ENCODE data around the gene GARS1. TPM values are rescaled to one million over a fixed set of nuclear protein-coding genes. Genes with fewer than 3 reads are reported as not detected.

Gene GARS1
- total RNA-seq, 2 experiments from 2014 or later = 408 to 421 TPM

- ChIA-PET POLR2A (no interaction called here), CTCF (no interaction called here)
These were observed 54.3 kb downstream of the GARS1 start for GRCh38 chr7:30648744-30649540.

DNA sequence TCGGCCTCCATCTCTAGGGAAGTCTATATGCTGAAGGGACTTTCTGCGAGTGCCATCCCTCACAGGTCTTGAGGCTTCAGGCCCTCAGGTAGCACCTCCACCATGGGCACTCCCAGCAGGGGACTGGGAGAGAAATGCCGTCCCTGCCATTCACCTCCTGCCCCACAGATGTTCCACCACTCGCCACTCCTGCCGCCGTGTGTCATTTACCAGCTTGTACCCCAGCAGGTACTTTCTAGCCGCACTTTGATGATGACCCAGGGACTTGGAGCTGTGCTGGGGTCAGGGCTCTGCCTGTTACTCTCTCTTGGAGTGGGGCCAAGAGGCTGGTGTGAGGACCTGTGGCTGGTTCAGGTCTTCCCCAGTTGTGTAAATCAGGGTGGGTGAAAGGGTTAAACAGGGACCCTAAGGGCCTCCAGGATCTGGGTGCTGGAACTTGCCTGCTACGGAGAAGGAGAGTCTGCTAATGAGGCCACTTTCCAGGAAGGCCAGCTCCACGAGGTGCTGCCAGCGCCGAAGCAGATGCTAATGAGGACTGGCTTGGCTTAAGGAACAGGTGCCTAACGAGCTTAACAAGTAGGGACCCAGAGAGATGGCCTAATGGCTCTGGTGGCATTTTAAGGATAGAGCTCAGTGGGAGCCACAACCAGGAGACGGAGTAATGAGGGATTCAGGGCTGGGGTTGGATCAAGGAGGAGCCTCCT lies 55.2 kb downstream of the GARS1 start:
- CTCF ChIA-PET = no interaction called here
- POLR2A ChIA-PET = no interaction called here

- ChIA-PET CTCF (no interaction called here), POLR2A (no interaction called here)
These were observed 55.7 kb downstream of the GARS1 start for GRCh38 chr7:30650421-30650808.

- CTCF ChIA-PET = interaction anchor here (0.7 kb wide), 1 partner anchor 27 kb away, joined by 3 read pairs; no protein-coding TSS in a partner anchor
- POLR2A ChIA-PET = no interaction called here
These were observed 57.5 kb downstream of the GARS1 start for GRCh38 chr7:30652132-30652531.

GRCh38 chr7:30652698-30653641 lies 58.3 kb downstream of the GARS1 start:
- POLR2A ChIA-PET = no interaction called here

DNA sequence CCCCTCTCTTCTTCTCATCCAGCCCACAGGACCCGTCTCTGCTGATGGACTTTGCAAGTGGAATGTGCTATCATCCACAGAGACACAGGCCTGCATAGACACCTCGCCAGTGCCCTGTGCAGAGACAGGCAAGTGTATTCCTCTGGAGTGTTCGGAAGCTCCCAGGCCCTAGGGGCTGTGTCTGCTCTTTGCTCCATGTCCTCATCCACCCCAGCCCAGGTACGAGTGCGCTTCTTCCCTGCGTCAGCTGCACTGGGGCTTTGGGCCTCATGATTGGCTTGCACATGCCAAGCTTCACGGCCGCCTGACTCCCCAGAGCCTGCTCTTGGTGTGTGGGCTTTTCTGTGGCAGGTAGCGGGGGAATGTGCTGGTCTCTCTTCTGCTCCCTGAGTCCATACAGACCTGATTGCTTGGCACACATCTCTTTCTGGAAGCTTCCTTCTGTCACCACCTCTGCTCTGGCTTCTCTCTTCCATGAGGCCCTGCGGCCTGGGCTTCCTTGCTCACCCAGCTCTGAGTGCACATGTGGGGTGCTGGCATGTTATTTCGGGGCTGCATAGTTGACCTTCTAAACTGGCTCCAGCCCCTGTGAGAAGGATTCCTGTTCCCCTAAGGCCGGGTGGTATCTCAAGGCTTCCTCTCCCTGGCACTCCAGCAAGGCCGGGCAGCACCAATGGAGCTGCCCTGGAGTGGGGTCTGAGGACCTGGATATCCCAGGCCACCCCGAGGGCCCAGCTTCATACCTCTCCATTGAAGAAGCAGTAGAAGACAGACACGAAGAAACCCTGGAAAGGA lies 59.8 kb downstream of the GARS1 start:
- CTCF ChIA-PET = no interaction called here
- POLR2A ChIA-PET = no interaction called here

More at GRCh38 chr7:30652698-30653641, 58.3 kb downstream of the GARS1 start:
- CTCF ChIA-PET = no interaction called here

DNA sequence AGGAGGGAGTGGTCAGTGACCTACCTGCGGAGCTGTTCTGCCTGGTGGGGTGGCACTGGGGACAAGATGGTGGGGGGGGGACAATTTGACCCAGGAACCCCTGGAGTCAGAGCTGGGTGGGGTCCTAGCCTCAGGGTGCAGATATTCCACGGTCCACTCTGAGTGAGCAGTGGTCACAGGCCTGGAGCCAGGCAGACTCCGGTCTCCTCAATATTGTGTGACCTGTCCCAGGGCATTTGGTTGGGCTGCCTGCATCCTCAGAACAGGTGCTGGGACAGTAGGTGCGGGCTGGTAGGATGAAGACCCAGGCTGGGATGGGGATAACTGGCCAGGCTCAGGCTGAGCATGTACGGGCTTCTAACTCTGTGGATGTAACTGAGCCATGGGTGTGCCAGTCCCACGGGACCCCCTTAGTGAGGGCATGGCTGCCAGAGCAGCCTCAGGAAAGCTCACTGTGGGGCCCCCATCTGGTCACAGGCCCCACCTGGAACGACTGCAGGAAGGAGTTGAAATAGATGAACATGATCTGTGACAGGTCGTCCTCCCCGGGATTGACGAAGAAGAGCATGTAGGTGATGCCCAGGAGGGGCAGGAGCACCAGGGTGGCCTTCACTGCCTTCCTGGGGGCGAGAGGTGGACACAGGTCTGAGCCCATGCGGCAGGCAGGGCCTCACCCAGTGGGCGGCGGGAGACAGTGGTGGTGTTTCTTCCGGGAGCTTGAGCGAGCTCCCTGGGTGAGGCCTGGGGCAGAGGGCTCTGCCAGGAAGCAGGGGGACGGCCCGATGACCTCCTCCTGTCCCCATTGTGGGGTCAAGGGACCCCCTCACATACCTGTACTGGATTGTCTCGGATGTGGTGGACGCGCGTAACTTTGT lies 60.7 kb downstream of the GARS1 start:
- CTCF ChIA-PET = no interaction called here
- POLR2A ChIA-PET = no interaction called here

- POLR2A ChIA-PET = no interaction called here
- CTCF ChIA-PET = no interaction called here
These were observed 61.6 kb downstream of the GARS1 start for GRCh38 chr7:30656006-30656957.

DNA sequence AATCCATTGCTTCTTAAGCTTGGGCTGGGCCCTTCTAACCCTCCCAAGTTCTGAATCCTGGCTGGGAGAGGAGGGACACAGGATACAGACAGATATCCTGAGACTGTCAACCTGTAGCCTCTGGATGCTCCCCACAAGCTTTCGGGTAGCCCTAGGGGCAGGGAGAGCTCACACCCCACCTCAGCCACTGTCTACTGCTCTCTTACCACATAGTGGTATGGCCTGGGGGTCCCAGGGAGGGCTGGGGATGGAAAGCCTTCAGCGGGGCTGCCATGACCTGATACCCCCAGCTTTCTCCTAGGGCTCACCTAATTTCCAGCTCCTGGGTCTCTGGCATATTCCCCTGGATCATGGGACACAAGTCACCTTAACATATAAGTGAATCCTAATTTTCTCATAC lies 62.5 kb downstream of the GARS1 start:
- POLR2A ChIA-PET = no interaction called here

GRCh38 chr7:30658479-30659074 lies 63.9 kb downstream of the GARS1 start:
- CTCF ChIA-PET = no interaction called here
- POLR2A ChIA-PET = no interaction called here

More for the DNA sequence above, 62.5 kb downstream of the GARS1 start:
- CTCF ChIA-PET = no interaction called here

- ChIA-PET POLR2A (no interaction called here), CTCF (no interaction called here)
These were observed 64.6 kb downstream of the GARS1 start for GRCh38 chr7:30659312-30659711.

DNA sequence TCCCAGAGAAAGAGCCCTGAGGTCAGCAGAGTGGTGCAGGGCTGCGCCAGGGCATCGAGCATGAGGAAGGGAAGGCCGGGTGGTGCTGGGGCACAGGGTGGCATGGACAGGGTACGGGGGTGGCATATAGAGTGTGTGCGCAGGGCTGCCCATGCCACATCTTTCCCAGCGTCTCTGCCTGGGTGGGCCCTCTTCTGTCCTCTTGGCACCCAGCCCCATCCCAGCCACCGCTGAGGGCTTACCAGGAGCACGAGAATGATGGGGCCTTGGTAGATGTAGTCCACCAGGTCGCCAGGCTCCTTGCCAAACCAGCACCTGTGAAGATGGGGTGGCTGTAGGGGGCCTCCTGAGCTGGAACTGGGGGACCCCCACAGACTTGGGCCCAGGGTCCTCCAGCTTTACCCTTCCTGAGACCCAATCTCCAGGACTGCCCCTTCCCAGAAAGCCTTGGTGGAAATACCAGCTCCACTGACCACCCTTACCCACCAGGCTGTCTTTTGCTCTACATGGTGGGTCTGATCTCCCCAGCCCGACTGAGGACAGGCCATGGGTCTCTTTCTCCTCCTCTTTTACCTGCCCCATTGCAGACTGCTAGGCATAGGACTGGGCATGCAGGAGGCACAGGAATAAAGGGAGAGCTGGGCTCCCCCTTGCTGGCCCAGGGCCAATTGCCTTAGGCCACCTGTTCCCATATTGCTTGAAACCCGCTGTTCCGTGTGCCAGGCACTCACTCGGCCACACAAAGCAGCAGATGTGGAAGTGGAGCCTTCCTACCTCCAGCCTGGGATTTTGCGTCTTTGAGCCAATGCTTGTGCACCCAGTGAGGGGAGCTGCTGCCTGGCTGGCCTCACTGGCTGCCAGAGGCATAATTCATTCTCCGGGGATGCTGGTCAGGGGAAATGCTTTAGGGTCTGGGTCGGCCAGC lies 65.9 kb downstream of the GARS1 start:
- POLR2A ChIA-PET = no interaction called here
- CTCF ChIA-PET = no interaction called here

DNA sequence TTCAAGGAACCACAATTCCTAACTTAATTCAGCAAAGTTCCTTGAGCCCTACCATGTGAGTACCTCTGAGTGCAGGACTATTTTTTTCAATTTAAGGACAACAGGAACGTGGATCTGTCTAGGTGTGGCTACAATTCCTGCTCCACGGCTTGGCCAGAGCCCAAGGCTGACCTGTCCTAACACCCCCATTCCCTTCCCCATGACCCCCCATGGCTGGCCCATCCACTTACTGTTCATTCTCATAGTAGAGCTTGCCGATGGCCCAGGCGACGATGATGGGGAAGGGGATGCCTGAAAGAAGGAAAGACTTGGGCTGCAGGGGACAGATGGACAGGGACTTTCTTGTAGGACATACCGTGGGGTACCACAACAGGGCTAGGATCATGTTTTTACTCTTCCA lies 67.2 kb downstream of the GARS1 start:
- ChIA-PET POLR2A (no interaction called here), CTCF (interaction anchor here (1.2 kb wide), 1 partner anchor 78 kb away, joined by 3 read pairs; no protein-coding TSS in a partner anchor)

DNA sequence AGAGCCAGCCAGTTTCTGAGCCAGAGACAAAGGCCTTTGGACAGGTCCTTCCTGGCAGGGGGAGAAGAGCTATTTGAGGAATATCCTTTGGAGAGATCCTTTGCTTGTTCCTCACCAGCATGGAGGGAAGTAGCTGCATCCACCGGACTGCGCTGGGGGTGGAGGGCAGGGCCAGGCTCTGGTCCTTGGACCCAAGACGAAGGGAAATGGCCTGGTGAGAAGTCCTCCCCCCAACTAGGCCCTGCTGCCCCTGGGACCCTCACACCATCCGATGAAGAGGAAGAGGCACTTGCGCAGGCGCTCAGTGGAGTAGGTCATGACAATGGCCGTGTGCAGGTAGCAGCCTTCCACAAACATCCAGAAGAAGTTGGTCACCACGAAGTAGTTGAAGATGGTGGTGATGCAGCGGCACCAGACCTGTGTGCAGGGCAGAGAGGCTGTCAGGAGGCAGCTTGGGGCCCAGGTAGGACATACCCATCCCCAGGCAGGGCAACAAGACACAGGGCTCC lies 67.8 kb downstream of the GARS1 start:
- ChIA-PET CTCF (interaction anchor here (1.2 kb wide), 1 partner anchor 77 kb away, joined by 3 read pairs; no protein-coding TSS in a partner anchor), POLR2A (no interaction called here)

DNA sequence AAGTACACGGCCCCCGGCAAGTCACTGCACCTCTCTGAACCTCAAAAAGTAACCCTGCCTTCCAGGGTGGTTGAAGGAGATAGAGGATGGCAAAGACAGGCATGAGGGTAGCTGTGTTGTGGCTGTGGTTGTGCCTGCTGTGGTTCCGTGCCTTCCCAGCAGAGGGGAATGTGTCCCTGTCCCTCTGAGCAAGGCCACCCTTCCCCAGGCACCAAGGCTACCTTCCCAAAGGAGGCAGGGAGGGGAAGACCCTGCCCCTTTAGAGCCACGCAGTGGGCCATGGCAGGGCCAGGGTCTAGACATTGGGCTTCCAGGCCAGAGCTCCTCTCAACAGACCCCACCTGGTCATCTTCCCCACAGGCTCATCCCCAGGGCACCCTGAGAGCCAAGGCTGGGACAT lies 68.7 kb downstream of the GARS1 start:
- POLR2A ChIA-PET = no interaction called here
- CTCF ChIA-PET = no interaction called here

Data from activated CD8-positive, alpha-beta memory T cell treated with anti-CD3 and anti-CD28 coated beads for 36 hours (primary cell).